Measurements from ENCODE around the gene NACC2. TPM values are rescaled to one million over a fixed set of nuclear protein-coding genes. Genes with fewer than 3 reads are reported as not detected.

Gene NACC2
- total and polyA plus RNA-seq, 2 of the 8 experiments (the other 6 are each of a cell fraction or from before 2014, with no cell fraction given) = 8.3 to 14.0 TPM

GRCh38 chr9:136084063-136084944 is 10.8 kb downstream of the NACC2 start (continued):
- TF ChIP-seq CTCF (IDR thresholded peaks at IDR 0.05; ENCODE audit: control extremely low read depth in 1 of 3, insufficient read depth in 1 of 3, low read depth in 1 of 3, low read length in 3 of 3) (no peak), RBBP5 (IDR thresholded peaks at IDR 0.05; ENCODE audit: borderline replicate concordance, low read depth, low read length) (no peak), KDM5A (IDR thresholded peaks at IDR 0.05; ENCODE audit: low read length) (no peak)
